GM11168 (cell line): ENCODE results near the gene NT5C1A.

ENCODE experiments used
- in situ Hi-C: fragments of 300-500 bp; cut with MboI; formaldehyde crosslinking; loops from one replicate; pipeline ENCODE4 v1.12.0; 2022; ENCODE audit warnings: low sequenced_read_pairs; ENCODE audit not compliant: unreplicated experiment

Gene NT5C1A

DNA sequence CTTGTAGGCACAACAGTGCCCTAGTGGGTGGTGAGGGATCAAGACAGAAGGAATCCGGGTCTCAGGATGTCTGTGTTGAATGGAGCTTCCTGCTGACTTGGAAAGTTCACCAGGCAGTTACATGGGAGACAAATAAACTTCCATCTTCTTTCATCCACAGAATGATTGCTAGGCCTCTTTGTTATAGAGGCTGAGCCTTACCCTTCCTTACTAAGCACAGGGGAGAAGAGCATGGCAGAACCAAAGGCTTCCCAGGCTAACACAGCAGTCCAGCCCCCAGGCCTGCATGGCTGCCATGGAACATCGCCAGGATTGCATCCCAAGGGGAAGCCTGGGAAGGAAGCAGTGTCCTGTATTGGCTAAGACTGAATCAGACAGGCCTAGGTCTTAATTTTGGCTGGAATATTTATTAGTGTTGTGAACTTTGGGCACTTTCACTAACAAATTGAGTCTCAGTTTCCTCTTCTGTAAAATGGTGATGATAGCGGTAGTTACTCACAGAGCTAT is 51.2 kb downstream of the NT5C1A start:
- in situ Hi-C loops = no loop called here

- in situ Hi-C loops = loop anchor here (5.0 kb wide), 1 partner anchor 40 kb away; no protein-coding TSS in a partner anchor
These were observed 54.3 kb downstream of the NT5C1A start for GRCh38 chr1:39617488-39618049.

GRCh38 chr1:39615086-39615673 is 56.7 kb downstream of the NT5C1A start:
- in situ Hi-C loops = loop anchor here (5.0 kb wide), 1 partner anchor 42 kb away; no protein-coding TSS in a partner anchor

GRCh38 chr1:39614488-39614887 is 57.4 kb downstream of the NT5C1A start:
- in situ Hi-C loops = no loop called here

GRCh38 chr1:39613250-39613649 is 58.7 kb downstream of the NT5C1A start:
- in situ Hi-C loops = no loop called here

GRCh38 chr1:39609618-39610331 is 62.1 kb downstream of the NT5C1A start:
- in situ Hi-C loops = no loop called here
